B cell (primary cell): ENCODE results near the gene SOCS2.

Experiments used
- CTCF ChIP-seq: fragments of 200-600 bp; IDR thresholded peaks from one replicate; pipeline ENCODE4 v1.8.0; 2022; ENCODE audit warnings: antibody characterized with exemption, mild to moderate bottlenecking
- EZH2 ChIP-seq: IDR thresholded peaks from 2 replicates; pipeline ENCODE4 v1.6.1; 2012; ENCODE audit warnings: borderline replicate concordance, low read depth, mild to moderate bottlenecking, moderate library complexity, low read length; ENCODE audit not compliant: insufficient read depth, poor library complexity, severe bottlenecking

GRCh38 chr12:93592641-93593406 lies 20.3 kb downstream of the SOCS2 start:
- no peak for TF ChIP-seq CTCF
- TF ChIP-seq EZH2 = no peak
